GM18517 (cell line): ENCODE results near the gene FGD2.
"Not testable (repeated sequence)": the region's sequence is repeated elsewhere in the genome, so short reads cannot be mapped to it uniquely, and the experiment has no call there.

Experiments used
- ATAC-seq: cut with Tn5 transposase; IDR thresholded peaks from one replicate; pipeline ENCODE4 v1.9.1; 2021; ENCODE audit warnings: mild to moderate bottlenecking, moderate library complexity; ENCODE audit not compliant: unreplicated experiment

The FGD2 gene

GRCh38 chr6:37038292-37039198, 33.1 kb downstream of the FGD2 start:
- ATAC-seq: no peak

- ATAC-seq: no peak
These were observed 34.5 kb downstream of the FGD2 start for GRCh38 chr6:37039958-37040357.

- no peak for ATAC-seq
These were observed 36.1 kb downstream of the FGD2 start for GRCh38 chr6:37041521-37041920.

- ATAC-seq: no peak
These were observed 36.7 kb downstream of the FGD2 start for GRCh38 chr6:37042150-37042549.

- not testable (repeated sequence) for ATAC-seq
These were observed 37.6 kb downstream of the FGD2 start for GRCh38 chr6:37043091-37043490.

GRCh38 chr6:37047346-37047688, 41.9 kb downstream of the FGD2 start:
- no peak for ATAC-seq

GRCh38 chr6:37047689-37048402, 42.4 kb downstream of the FGD2 start:
- ATAC-seq: no peak

GRCh38 chr6:37048403-37048850, 43.0 kb downstream of the FGD2 start:
- no peak for ATAC-seq

GRCh38 chr6:37048851-37049757, 43.6 kb downstream of the FGD2 start:
- ATAC-seq: no peak

- ATAC-seq: no peak
These were observed 44.2 kb downstream of the FGD2 start for GRCh38 chr6:37049758-37050044.

- ATAC-seq: no peak
These were observed 44.8 kb downstream of the FGD2 start for GRCh38 chr6:37050045-37050853.

GRCh38 chr6:37050854-37051137, 45.3 kb downstream of the FGD2 start:
- no peak for ATAC-seq

- no peak for ATAC-seq
These were observed 45.9 kb downstream of the FGD2 start for GRCh38 chr6:37051138-37052026.

- ATAC-seq: no peak
These were observed 46.7 kb downstream of the FGD2 start for GRCh38 chr6:37052027-37052628.

- no peak for ATAC-seq
These were observed 48.2 kb downstream of the FGD2 start for GRCh38 chr6:37053683-37054082.

- no peak for ATAC-seq
These were observed 48.7 kb downstream of the FGD2 start for GRCh38 chr6:37054171-37054570.

- ATAC-seq: no peak
These were observed 49.1 kb downstream of the FGD2 start for GRCh38 chr6:37054580-37054979.

- no peak for ATAC-seq
These were observed 50.6 kb downstream of the FGD2 start for GRCh38 chr6:37056112-37056403.

- ATAC-seq: no peak
These were observed 51.1 kb downstream of the FGD2 start for GRCh38 chr6:37056439-37057127.
